HFF-Myc (cell line): ENCODE results near the gene LRCOL1.
A peak's percentile ranks its signal among the peaks of the same experiment; 100 is the strongest.

ENCODE experiments used
- DNase-seq: peaks from one replicate; pipeline ENCODE4 v3.0.0-alpha.2; 2011; ENCODE audit warnings: low read depth; ENCODE audit errors: extremely low read depth
- H3K4me3 ChIP-seq: replicated peaks from 2 replicates; pipeline ENCODE4 v1.5.1; 2011; ENCODE audit warnings: low read depth, mild to moderate bottlenecking, control low read depth, low read length
- CTCF ChIP-seq: IDR thresholded peaks from 2 replicates; pipeline ENCODE4 v1.5.1; 2012; ENCODE audit warnings: mild to moderate bottlenecking, low read depth, low read length, control low read depth; ENCODE audit errors: missing control alignments

LRCOL1 gene

GRCh38 chr12:132596016-132596415 lies 14.4 kb downstream of the LRCOL1 start:
- DNase-seq, result no peak

GRCh38 chr12:132595183-132595582 lies 15.2 kb downstream of the LRCOL1 start:
- no peak for TF ChIP-seq CTCF
- no peak for DNase-seq
- no peak overlapping the region for H3K4me3 ChIP-seq

More at GRCh38 chr12:132596016-132596415, 14.4 kb downstream of the LRCOL1 start:
- TF ChIP-seq CTCF, result no peak
- H3K4me3 ChIP-seq, result no peak overlapping the region

- H3K4me3 ChIP-seq, result no peak overlapping the region
- TF ChIP-seq CTCF, result no peak
- DNase-seq, result peak; percentile 85
Observed at GRCh38 chr12:132593938-132594358, 16.4 kb downstream of the LRCOL1 start.

GRCh38 chr12:132593521-132593920 lies 16.9 kb downstream of the LRCOL1 start:
- no peak for TF ChIP-seq CTCF
- no peak for DNase-seq
- no peak overlapping the region for H3K4me3 ChIP-seq

GRCh38 chr12:132593071-132593470 lies 17.3 kb downstream of the LRCOL1 start:
- DNase-seq, result no peak
- TF ChIP-seq CTCF, result no peak
- H3K4me3 ChIP-seq, result no peak overlapping the region

- DNase-seq, result no peak
- no peak overlapping the region for H3K4me3 ChIP-seq
- no peak for TF ChIP-seq CTCF
Observed at GRCh38 chr12:132592282-132592970, 18.0 kb downstream of the LRCOL1 start.
